HG02678 (cell line): Measurements from ENCODE around the gene ARHGAP44.
"Not testable (repeated sequence)": the region's sequence is repeated elsewhere in the genome, so short reads cannot be mapped to it uniquely, and the experiment has no call there.

Experiments used
- ATAC-seq: cut with Tn5 transposase; IDR thresholded peaks from one replicate; pipeline ENCODE4 v1.9.1; 2021; ENCODE audit warnings: mild to moderate bottlenecking, moderate library complexity; ENCODE audit not compliant: unreplicated experiment

ARHGAP44 gene

DNA sequence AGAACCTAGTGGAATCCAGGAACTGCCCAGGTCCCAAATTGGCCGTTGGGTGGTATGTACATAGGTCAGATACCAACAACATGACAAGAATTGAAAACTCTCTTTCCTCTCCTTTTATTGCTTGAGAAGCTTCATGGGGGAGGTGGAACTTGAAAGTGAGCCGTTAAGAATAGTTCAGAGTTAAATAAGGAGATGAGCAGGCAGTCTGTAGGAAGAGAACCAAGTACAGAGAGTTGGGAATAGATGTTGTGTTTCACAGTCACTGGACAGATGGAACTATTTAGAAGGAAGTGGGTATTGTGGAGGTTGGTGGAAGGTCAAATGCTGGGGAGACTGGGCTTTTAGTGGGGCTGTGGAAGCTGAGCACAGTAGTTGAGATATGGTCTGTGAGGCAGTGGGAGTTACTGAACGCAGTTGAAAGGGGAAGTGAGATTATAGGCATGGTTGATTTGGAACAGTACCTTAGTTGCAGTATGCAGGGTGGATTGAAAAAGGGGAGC lies 26.4 kb downstream of the ARHGAP44 start:
- peak; percentile 100 for ATAC-seq

DNA sequence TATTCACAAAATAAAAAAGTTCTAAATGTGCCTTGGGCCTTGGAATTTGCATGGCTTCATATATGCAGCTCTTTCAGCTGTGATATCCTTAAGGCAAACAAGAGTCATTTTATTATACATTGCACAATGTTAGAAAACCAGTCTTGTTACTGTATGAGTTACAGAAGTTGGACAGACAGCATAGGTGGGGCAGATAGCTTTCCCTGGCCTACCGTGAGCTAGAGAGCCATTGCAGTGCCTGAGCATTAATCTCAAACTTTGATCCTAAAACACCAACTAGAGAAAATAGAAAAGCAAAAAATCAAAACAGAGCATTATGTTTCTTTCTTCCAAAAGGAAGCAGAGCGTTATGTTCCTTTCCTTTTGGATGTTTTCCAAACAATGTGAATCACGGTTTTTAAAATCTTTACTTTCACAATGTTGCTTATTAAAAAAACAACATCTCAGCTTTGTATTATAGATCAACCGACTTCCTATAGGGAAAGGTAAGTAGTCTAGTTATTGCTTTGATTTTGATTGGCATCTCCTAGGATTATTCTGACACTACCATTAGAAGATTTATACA lies 32.2 kb downstream of the ARHGAP44 start:
- no peak for ATAC-seq

DNA sequence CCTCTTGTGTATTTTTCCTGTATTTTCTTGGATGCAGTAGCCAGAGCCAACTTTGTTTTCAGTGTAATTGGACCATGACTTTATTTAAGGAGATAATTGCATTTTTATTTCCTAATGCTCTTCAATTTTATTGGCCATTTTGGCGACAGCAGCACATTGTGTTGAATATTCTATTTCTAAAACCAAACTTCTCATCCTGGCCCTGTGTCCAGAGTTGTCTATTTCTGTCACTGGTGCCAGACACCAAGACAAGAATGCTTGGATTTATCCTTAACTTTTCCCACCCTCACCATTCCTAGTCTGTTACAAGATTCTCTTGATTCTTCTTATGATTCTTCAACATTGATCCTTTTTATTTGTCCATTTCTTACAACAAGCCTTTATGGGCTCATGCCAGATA lies 37.1 kb downstream of the ARHGAP44 start:
- no peak for ATAC-seq

DNA sequence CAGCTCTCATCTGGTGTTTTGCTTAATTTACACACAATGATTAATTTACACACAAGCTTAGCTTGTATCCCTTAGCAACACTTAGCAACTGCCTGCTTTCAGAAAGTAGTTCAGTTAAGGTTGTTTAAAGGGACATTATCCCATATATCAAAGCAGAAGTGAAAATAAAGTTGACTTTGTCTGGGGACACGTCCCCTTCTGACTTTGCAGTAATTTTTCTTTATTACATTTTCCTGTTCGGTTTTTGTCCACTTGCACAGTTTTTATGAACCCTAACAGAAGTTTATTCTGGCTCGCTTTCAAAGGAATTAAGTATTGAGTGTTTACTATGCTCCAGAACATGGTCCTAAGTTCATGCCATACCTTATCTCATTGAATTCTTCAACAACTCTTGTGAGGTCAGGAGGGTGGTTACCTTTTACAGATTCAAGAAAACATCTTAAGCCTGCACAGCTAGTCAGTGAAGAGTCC lies 41.5 kb downstream of the ARHGAP44 start:
- no peak for ATAC-seq

DNA sequence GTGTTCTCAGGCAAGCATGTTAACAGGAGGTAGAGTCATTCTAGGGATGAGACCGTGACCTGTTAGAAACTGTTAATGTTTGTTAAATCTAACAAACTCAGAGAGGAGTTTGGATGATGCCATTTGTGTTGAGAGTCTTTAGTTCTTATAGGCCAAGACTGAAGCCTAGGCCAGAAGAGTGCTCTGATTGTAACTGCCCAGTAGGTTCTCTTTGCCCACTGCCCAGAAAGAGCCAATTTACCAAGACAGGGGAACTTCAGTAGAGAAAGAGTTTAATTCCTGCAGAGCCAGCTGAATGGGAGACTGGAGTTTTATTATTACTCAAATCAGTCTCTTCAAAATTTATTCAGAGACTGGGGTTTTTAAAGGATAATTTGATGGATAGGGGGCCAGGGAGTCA lies 42.5 kb downstream of the ARHGAP44 start:
- no peak for ATAC-seq

DNA sequence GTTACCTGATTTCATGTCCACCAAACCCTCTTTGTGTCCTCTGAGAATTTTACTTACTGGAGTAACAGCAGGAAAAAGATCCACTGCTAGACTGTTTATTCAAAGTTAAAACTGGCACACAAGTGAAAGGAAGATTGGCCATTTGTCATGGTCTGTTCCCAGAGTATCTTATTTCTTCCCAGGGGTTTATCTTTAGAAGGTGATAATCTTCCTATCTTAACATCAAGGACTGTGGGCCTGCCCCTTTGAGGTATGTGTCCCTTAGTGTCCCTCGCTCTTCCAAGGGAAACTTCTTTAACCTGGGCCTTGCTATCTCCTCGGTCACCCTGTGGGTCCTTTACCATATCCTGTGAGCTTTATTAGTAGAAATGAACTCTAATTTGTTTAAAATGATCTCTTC lies 49.7 kb downstream of the ARHGAP44 start:
- no peak for ATAC-seq

DNA sequence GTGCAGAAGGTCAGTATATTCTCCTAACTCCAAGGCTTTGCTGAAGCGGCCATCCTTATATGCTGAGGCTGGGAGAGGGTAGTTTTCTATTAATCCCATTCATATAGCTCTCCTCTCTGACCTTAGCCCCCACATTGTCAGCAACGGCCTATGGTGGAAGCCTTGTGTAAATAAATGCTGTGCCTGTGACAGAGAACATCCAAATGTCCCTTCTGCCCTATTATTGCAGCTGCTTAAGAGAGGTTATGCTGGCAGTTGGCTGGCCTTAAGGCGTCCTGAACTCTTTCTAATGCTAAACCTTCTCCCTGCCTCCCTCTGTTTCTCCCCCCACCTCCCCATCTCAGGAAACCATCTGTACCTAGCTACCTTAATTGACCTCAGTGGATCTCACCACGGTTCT lies 53.6 kb downstream of the ARHGAP44 start:
- ATAC-seq, result no peak

DNA sequence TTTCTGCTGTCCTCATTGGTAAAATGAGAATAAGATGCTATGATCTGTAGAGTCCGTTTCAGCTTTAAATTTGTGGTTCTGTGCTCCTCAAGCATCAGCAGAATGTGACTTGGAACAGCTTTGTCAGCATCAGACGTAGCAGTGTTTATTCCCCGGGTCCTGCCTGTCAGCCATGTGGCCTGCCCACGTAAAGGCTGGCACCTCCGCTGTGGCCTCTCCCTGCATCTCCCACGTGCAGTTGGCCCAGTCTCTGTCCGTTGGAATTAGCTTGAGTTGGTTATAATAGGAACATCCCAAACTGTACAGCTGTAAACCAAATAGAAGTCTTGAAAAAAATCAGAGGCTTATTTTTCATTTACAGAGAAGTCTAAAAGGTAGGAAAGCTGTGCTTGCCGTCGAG lies 61.7 kb downstream of the ARHGAP44 start:
- ATAC-seq, result no peak

DNA sequence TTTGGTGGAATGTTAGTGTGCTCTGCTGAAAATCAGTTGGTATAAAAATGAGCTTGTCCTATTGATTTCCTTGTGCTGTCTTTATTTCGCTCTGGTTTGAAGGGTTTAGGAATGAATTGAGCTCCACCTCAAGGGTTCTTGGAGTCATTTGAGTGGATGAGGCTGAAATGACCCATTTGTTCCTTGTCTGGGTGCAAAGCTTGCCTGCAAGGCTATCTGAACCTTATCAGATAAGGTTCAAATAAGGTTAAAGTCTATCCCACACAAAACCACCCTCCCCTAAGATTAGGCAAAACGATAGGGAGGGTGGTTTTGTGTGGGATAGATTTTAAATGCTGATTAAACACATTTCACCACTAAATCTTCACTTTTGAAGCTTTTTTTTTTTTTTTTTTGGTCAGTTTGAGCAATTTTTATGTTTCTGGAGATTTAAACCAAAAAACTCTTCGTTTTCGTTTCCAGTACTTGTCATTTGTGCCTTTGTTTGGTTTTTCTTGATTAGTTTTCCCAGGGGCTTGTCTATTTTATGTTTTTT lies 62.7 kb downstream of the ARHGAP44 start:
- no peak for ATAC-seq

DNA sequence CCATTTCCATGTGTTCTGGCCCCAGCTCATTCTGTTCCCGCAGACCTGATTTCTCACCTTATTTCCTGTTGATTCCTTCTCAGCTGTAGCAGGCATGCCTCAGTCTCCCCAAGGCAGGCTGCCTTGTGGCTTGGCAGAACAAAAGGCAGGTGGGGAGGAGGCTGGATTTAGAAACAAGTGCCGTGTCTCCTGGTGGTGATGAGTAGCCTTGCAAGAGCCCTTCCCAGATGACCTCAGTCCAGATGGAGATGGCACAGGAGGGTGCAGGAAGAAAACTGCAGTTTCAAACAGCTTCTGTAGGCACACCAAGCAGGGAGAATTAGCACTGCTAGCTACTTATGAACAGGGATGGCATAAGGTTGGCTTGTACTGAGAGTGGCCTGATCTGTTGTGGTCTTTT lies 64.6 kb downstream of the ARHGAP44 start:
- no peak for ATAC-seq

DNA sequence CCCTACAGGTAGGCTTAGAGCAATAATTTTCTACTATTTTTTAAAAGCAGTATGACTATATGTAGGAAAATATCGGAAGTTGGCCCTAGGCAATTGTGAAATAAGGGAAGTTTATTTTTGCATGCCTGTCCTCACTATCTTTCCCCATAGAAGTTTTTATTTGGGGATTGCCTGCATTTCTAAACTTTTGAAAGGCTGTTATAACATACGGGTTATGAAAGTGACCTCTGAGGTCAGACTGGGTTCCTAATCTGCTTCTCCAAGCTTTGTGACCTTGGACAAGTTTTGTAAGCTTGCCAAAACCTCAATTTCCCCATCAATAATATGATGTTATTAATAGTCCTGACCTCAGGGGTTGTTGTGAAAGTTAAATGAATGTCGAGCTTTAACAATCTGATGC lies 67.1 kb downstream of the ARHGAP44 start:
- ATAC-seq, result no peak

DNA sequence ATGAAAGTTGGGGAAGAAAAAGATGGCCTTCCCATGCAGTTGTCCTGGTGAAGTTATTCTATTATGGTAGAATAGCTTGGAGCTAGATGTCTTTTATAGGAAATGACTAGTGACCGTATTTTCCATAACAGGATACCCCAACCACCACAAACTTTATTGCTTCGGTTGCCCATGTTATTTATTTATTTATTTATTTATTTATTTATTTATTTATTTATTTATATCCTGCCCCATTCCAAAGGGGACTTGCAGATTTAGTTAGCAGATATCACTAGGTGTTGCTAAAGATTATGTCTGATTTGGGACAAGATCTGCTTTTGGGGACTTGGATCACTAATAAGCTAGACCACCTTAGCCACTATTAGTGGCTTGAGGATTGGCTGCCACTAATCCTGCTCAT lies 68.3 kb downstream of the ARHGAP44 start:
- ATAC-seq, result no peak

DNA sequence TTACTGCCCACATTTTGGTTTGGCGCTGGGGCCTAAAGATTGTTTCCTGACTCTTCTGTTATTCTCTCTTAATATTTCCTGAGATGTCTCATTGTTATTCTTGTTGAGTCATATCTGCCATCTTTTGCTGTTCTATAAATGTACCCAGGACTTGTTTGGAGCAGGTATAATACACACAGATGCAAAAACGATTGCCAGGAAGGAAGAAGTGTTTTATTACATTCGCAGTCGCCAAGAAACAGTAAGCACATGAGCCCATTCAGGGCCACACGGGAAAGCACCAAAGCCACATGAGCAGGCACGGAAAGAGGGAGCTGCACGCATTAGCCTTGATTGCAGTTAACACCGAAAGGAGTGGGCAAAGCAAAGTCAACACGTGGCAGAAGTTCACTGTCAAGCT lies 70.2 kb downstream of the ARHGAP44 start:
- ATAC-seq, result no peak

DNA sequence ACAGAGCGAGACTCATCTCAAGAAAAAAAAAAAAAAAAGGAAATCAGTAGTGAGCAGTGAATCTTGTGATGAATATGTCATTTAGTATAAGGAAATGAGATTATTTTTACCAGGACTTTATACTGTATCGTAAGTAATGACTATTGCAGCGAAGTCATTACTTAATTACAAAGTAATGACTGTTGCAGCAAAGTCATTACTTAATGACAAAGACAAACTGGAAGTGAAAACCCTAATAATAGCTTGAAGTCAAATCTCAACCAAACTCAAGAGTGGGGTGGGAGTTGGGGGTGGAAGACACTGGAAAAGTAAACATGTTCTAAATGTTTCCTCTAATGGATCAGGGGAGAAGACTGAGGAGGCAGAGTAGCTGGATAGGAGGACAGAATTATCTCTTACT lies 76.5 kb downstream of the ARHGAP44 start:
- ATAC-seq, result no peak

DNA sequence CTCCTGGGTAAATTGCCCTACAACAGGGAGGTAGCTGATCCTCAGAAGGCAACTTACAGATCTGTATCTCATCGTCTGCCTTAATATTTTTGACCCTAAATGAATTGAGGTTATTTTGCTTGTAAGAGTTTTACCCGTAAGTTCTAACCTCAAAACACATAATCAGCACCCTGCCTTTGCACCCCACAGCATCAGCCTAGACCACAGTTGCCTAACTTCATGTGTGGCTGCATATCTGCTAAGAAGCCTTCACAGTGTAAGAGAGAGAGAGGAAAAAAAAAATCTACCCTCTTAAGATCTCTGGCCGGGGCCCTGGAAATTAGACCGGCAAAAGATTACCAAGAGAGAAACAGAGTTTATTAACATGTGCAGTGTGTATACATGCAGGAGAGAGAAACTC lies 76.9 kb downstream of the ARHGAP44 start:
- ATAC-seq, result no peak

DNA sequence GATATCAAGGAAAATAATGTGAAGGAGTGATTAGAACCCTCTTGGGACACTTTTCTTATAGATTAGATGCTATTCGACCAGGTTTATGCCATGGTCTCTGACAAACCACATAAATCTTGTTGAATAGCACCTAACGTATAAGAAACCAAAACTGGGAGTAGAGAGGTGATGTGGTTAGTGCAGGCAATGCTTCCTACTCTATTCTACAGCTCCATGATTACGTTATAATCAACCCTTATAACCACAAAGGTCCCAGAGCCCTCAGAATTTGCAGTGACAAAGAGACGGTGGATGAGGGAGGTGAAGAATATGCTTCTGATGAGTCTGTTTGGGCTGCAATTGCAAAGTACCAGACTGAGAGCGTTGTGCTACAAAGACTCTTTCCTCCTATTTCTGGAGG lies 78.4 kb downstream of the ARHGAP44 start:
- no peak for ATAC-seq

DNA sequence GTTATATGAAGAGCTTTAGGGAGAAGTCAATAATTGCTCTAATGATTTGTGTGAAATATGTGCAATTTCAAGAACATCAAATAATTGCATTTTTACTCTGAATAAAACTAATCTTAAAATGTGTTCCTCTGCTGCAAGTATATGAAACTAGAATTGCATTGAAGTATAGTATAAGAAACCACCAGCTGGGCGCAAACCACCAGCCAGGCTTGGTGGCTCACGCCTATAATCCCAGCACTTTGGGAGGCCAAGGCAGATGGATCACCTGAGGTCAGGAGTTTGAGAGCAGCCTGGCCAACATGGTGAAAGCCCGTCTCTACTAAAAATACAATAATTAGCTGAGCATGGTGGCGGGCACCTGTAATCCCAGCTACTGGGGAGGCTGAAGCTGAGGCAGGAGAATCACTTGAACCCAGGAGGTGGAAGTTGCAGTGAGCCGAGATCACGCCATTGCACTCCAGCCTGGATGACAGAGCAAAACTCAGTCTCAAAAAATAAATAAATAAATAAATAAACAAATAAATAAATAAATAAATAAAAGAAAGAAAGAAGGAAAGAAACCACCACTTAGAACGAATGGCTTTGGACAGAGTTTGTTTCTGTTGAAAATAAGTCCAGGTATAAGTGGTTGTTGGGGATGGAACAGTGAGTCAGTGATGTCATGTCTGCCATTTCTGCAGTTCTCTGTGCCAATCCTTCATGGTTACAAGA lies 84.3 kb downstream of the ARHGAP44 start:
- ATAC-seq, result not testable (repeated sequence)

DNA sequence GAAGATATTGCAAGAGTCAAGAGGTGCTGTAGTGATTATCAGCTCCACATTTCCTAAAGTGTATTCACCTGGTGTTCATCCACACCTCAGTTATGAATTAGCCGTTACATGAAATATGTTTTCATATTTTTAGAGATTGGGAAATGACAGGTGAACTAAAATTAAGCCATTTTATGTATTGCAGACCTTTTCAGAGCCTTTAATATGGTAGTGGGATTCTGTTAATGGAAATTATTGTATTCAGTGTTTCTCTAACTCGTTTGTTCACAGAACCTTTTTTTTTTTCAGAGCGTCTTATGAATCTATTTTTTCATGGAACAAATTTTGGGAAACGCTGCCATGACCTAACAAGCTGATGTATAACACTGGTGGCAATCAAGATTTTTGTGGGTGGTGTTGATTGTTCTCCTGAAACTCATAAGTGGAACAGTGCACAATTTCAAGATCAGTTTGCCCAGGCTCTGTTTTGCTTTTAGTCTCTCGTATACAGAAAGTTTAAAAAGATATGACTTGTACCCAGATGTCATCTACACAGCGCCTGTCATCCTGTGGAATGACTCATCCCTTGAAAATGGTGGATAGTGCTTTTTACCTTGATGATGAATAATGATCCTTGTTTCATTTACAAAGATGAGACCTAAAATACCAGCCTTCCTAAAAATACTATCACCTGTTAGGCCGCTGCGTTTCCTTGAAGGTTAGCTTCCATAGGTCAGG lies 88.8 kb downstream of the ARHGAP44 start:
- no peak for ATAC-seq

DNA sequence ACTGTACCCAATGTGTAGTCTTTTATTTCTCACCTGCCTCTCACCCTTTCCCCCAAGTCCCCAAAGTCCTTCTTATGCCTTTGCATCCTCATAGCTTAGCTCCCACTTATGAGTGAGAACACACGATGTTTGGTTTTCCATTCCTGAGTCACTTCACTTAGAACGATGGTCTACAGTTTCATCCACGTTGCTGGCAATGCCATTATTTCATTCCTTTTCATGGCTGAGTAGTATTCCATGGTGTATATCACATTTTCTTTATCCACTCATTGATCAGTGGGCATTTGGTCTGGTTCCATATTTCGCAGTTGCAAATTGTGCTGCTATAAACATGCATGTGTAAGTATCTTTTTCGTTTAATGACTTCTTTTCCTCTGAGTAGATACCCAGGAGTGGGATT lies 89.8 kb downstream of the ARHGAP44 start:
- not testable (repeated sequence) for ATAC-seq

DNA sequence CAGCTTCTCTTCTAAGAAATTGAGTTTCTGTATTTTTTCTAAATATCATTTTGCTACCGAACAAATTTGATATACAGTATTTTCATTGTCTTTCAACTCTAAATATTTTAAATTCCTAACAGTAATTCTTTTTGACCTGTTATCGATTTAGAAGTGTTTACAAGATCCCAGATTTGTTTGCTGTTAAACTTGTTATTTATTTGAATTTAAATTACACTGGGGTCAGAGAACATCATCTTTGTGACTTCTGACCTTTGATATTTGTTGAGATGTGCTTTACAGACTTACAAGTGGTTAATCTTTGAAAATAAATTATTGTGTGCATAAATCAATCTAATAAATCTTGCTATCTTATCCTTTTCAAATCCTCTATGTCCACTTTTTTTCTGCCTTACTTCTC lies 94.2 kb downstream of the ARHGAP44 start:
- no peak for ATAC-seq

DNA sequence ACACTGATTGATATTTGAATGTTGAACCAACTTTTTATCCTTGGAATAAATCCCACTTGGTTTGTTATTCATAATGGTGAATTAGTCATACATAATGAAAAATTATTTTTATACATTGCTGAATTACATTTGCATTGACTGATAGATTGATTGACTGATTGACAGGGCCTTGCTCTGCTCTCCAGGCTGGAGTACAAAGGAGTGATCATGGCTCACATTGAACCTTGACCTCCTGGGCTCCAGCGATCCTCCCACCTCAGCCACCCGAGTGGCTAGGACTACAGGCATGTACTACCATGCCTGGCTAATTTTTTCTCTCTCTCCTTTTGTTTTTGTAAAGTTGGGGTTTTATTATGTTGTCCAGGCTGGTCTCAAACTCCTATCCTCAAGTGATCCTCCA lies 97.8 kb downstream of the ARHGAP44 start:
- ATAC-seq, result no peak
